Body of pancreas (tissue), 4 donors: Measurements from ENCODE around the gene VRK1. TPM values are rescaled to one million over a fixed set of nuclear protein-coding genes. Genes with fewer than 3 reads are reported as not detected.

Experiments used
- ATAC-seq: fragments of 150-250 bp; one replicate; pipeline ENCODE4 v1.9.1; 2016
- DNase-seq, 4 donors: peaks; one replicate each; pipeline ENCODE4 v3.0.0-alpha.2; 2019
- H3K27ac ChIP-seq, 4 donors: fragments of 200-600 bp; sonication (generic); 1 replicate in 3 of 4; 2 replicates in 1 of 4; pipeline versions ENCODE4 v1.5.1 to v1.6.1; 2016 to 2019; ENCODE audit warnings: mild to moderate bottlenecking in 1 of 4, mixed read lengths in 1 of 4, moderate library complexity in 1 of 4
- H3K27me3 ChIP-seq, 2 donors: fragments of 200-600 bp; sonication (generic); one replicate each; pipeline ENCODE4 v1.6.0; 2016; ENCODE audit warnings: mild to moderate bottlenecking in 1 of 2
- H3K36me3 ChIP-seq, 2 donors: fragments of 200-600 bp; sonication (generic); replicated peaks in 1 of 2; 2 replicates each; pipeline ENCODE4 v1.5.1; 2016; ENCODE audit warnings: low read depth in 2 of 2; ENCODE audit not compliant: insufficient read depth in 1 of 2
- H3K4me1 ChIP-seq: fragments of 200-600 bp; sonication (generic); one replicate; pipeline ENCODE4 v1.6.0; 2016
- H3K4me3 ChIP-seq, 2 donors: fragments of 200-600 bp; sonication (generic); 1 replicate in 1 of 2; 2 replicates in 1 of 2; pipeline ENCODE4 v1.5.1; 2016 to 2019
- H3K9me3 ChIP-seq, 3 donors: fragments of 200-600 bp; sonication (generic); 1 replicate in 2 of 3; 2 replicates in 1 of 3; pipeline ENCODE4 v1.5.1; 2016
- CTCF ChIP-seq, 7 experiments: fragments of 450-650 bp in 4 of 7; fragments of 200-600 bp in 3 of 7; sonication (generic) in 3 of 7; IDR thresholded peaks; one replicate each; pipeline ENCODE4 v1.5.1; 2016 to 2019; ENCODE audit warnings: antibody characterized with exemption in 7 of 7
- POLR2A ChIP-seq, 3 donors: fragments of 450-650 bp; IDR thresholded peaks; one replicate each; pipeline ENCODE4 v1.6.1; 2016; ENCODE audit warnings: antibody characterized with exemption in 3 of 3, mild to moderate bottlenecking in 2 of 3
- WGBS, 2 donors: methylation state at CpG; one replicate each; pipeline ENCODE4 v1.1.5; 2017; 5-methylcytosine and 5-hydroxymethylcytosine counted together
- intact Hi-C: fragments of 100-400 bp; cut with DNase I; formaldehyde crosslinking; loops from one replicate; pipeline ENCODE4 v1.15.1; 2023
- total RNA-seq, 2 donors: library from RNA; depleted of rRNA; stranded (reverse); fragments of >200 nt; gene quantifications; one replicate each; pipeline ENCODE4 v1.1.0, GENCODE V29; 2016

Gene VRK1
- total RNA-seq, 2 donors from 2014 or later, result 5.6 to 10.4 TPM

DNA sequence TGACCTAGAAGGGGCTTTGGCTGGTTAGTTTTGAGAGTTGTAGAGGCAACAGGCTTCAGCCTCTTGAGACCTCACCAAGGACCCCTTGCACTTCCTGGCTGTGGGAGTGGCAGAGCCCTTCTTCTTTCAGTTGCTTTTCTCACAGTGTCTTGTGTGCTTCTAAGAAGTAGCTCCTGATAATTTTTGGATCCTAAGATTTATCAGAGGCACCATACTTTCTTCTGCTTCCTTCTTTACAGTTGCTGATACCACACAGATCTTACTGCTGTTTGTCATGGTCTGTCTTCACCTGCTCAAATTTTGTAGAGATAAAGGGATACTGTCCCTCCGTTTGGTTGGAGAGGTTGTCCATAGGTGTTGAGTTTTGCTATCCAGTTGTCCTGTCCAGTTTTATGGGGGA lies 33.8 kb downstream of the VRK1 start:
- ATAC-seq (no peak), DNase-seq (no peak)
- Histone ChIP-seq H3K4me3 (no peak overlapping the region), H3K9me3 (no peaks in the 10 kb centered on the region), H3K4me1 (no peaks in the 10 kb centered on the region), H3K27ac (no peak overlapping the region), H3K36me3 (no peaks in the 10 kb centered on the region), H3K27me3 (no peaks in the 10 kb centered on the region)
- 53 to 68% methylated on average over 1 of the region's 1 CpG for WGBS, 2 donors
- TF ChIP-seq POLR2A (IDR thresholded peaks at IDR 0.05) (no peak), CTCF (IDR thresholded peaks at IDR 0.05) (no peak)
- intact Hi-C loops, result no loop called here

- Histone ChIP-seq H3K27me3 (no peaks in the 10 kb centered on the region), H3K36me3 (no peaks in the 10 kb centered on the region), H3K9me3 (no peaks in the 10 kb centered on the region), H3K27ac (no peak overlapping the region), H3K4me3 (no peak overlapping the region), H3K4me1 (no peaks in the 10 kb centered on the region)
- intact Hi-C loops, result no loop called here
- TF ChIP-seq CTCF (IDR thresholded peaks at IDR 0.05) (no peak), POLR2A (IDR thresholded peaks at IDR 0.05) (no peak)
- DNase-seq (no peak), ATAC-seq (no peak)
- 88 to 92% methylated on average over 2 of the region's 2 CpGs for WGBS, 2 donors
These were observed 35.2 kb downstream of the VRK1 start for GRCh38 chr14:96832351-96832750.

DNA sequence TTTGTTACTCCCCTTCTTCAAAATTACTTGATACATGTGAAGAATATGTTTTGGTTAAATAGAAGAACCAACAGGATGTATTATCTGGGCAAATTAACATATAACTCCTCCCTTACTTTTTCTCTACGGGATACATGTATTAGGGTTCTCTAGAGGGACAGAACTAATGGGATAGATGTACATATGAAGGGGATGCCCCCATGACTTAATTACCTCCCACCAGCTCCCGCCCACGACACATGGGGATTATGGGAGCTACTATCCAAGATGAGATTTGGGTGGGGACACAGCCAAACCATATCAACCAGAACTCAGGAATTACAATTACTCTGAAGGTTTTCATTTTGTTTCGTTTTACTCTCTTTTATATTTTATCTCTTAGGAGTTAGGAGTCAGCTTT lies 41.3 kb downstream of the VRK1 start:
- H3K4me3 ChIP-seq, result no peak overlapping the region
- no peak for ATAC-seq
- 90 to 94% methylated on average over 4 of the region's 4 CpGs for WGBS, 2 donors

DNA sequence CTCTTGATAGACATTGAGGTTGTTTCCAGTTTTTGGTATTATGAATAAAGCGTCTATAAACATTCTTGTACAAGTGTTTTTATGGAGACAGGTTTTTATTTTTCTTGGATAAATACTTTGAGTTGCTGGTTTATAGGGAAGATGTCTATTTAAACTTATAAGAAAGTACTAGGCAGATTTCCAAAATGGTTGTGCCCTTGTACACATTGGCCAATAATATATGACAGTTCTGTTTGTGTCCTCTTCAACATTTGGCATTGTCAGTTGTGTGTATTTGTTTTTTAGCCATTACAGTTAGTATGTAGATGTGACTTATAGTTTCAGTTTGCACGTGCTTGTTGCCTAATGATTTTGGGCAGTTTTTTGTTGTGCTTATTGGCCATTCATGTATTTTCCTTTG lies 42.1 kb downstream of the VRK1 start:
- no peak for DNase-seq
- Histone ChIP-seq H3K27ac (no peak overlapping the region), H3K27me3 (no peaks in the 10 kb centered on the region), H3K9me3 (no peaks in the 10 kb centered on the region), H3K36me3 (no peaks in the 10 kb centered on the region), H3K4me3 (no peak overlapping the region), H3K4me1 (no peaks in the 10 kb centered on the region)
- TF ChIP-seq CTCF (IDR thresholded peaks at IDR 0.05), result no peak
- ATAC-seq, result no peak
- 93 to 95% methylated on average over 2 of the region's 2 CpGs for WGBS, 2 donors
- intact Hi-C loops, result no loop called here

More for the DNA sequence above, 41.3 kb downstream of the VRK1 start:
- H3K27ac ChIP-seq, result no peak overlapping the region
- TF ChIP-seq POLR2A (IDR thresholded peaks at IDR 0.05) (no peak), CTCF (IDR thresholded peaks at IDR 0.05) (no peak)
- H3K27me3 ChIP-seq, result no peaks in the 10 kb centered on the region
- H3K36me3 ChIP-seq, result no peaks in the 10 kb centered on the region
- intact Hi-C loops, result no loop called here
- DNase-seq, result no peak
- H3K4me1 ChIP-seq, result no peaks in the 10 kb centered on the region
- H3K9me3 ChIP-seq, result no peaks in the 10 kb centered on the region

DNA sequence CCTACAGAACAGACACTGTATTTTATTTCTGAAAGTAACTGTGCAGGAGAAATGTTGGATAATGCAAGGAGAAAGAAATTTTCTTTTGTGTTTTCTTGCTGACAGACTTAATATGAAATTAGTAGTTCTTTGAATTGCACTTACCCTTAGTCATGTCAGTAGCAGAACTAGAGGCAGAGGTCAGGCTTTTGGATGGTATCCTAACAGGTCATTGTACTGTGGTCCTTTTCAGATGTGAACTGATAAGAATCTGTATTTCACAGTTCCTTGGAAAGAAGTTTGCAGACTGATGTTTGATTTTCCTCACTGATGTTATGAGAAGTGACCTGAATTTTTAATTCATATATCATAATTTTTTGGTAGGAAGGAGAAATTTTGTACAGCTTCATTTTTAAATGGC lies 46.0 kb downstream of the VRK1 start:
- no peaks in the 10 kb centered on the region for H3K36me3 ChIP-seq
- DNase-seq (no peak), ATAC-seq (no peak)
- H3K9me3 ChIP-seq, result no peaks in the 10 kb centered on the region
- no peaks in the 10 kb centered on the region for H3K4me1 ChIP-seq
- no peak overlapping the region for H3K27ac ChIP-seq
- intact Hi-C loops, result no loop called here
- no peak overlapping the region for H3K4me3 ChIP-seq
- no peaks in the 10 kb centered on the region for H3K27me3 ChIP-seq
- TF ChIP-seq POLR2A (IDR thresholded peaks at IDR 0.05), result no peak
- TF ChIP-seq CTCF (IDR thresholded peaks at IDR 0.05), result no peak
